OCI-LY3 (cell line): ENCODE data around the gene PLCB4.

Source experiments
- EZH2phosphoT487 ChIP-seq: fragments of 200-600 bp; shearing (Covaris generic); IDR thresholded peaks from 2 replicates; pipeline ENCODE4 v1.6.1; 2018; ENCODE audit warnings: antibody characterized with exemption, mixed run types, low read depth
- TF ChIP-seq, protein P1 (sequence below): fragments of 200-600, 300-600 bp; sonication (generic); IDR thresholded peaks from 2 replicates; pipeline ENCODE4 v1.5.1; 2014; ENCODE audit warnings: antibody characterized with exemption, low read length, low read depth

GRCh38 chr20:9302091-9302462 lies 233.2 kb downstream of the PLCB4 start:
- TF ChIP-seq, protein P1, sequence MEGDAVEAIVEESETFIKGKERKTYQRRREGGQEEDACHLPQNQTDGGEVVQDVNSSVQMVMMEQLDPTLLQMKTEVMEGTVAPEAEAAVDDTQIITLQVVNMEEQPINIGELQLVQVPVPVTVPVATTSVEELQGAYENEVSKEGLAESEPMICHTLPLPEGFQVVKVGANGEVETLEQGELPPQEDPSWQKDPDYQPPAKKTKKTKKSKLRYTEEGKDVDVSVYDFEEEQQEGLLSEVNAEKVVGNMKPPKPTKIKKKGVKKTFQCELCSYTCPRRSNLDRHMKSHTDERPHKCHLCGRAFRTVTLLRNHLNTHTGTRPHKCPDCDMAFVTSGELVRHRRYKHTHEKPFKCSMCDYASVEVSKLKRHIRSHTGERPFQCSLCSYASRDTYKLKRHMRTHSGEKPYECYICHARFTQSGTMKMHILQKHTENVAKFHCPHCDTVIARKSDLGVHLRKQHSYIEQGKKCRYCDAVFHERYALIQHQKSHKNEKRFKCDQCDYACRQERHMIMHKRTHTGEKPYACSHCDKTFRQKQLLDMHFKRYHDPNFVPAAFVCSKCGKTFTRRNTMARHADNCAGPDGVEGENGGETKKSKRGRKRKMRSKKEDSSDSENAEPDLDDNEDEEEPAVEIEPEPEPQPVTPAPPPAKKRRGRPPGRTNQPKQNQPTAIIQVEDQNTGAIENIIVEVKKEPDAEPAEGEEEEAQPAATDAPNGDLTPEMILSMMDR = no peak
- TF ChIP-seq EZH2phosphoT487 = no peak
